NCI-H510A treated with DMSO at 0.1 percent for 48 hours (cell line): ENCODE data around the gene SCAMP2.

Experiments used
- DNase-seq: peaks from one replicate; lab custom pipeline; 2025; lab: John Stamatoyannopoulos, UW

The SCAMP2 gene

GRCh38 chr15:74858369-74858740, 14.8 kb downstream of the SCAMP2 start:
- DNase-seq = no peak

GRCh38 chr15:74857671-74858368, 15.3 kb downstream of the SCAMP2 start:
- DNase-seq = no peak

- DNase-seq = peak; percentile 66
Observed at GRCh38 chr15:74857082-74857655, 16.0 kb downstream of the SCAMP2 start.

GRCh38 chr15:74856537-74856936, 16.6 kb downstream of the SCAMP2 start:
- no peak for DNase-seq

GRCh38 chr15:74855857-74856256, 17.3 kb downstream of the SCAMP2 start:
- DNase-seq = no peak

- no peak for DNase-seq
Observed at GRCh38 chr15:74854453-74855022, 18.6 kb downstream of the SCAMP2 start.

GRCh38 chr15:74851960-74852359, 21.2 kb downstream of the SCAMP2 start:
- DNase-seq = no peak

GRCh38 chr15:74850393-74850792, 22.8 kb downstream of the SCAMP2 start:
- DNase-seq = no peak

GRCh38 chr15:74847432-74847831, 25.7 kb downstream of the SCAMP2 start:
- no peak for DNase-seq

- DNase-seq = no peak
Observed at GRCh38 chr15:74845581-74845980, 27.6 kb downstream of the SCAMP2 start.

- DNase-seq = no peak
Observed at GRCh38 chr15:74845208-74845568, 28.0 kb downstream of the SCAMP2 start.

GRCh38 chr15:74844319-74845207, 28.6 kb downstream of the SCAMP2 start:
- DNase-seq = no peak

GRCh38 chr15:74843891-74844299, 29.3 kb downstream of the SCAMP2 start:
- DNase-seq = no peak

- no peak for DNase-seq
Observed at GRCh38 chr15:74843445-74843828, 29.7 kb downstream of the SCAMP2 start.

- DNase-seq = peak; percentile 72
Observed at GRCh38 chr15:74842581-74843444, 30.4 kb downstream of the SCAMP2 start, which contains the start of gene ULK3. ULK3 (minus strand) TSS chr15:74843156; CDS start chr15:74843105, 51 bp downstream.

GRCh38 chr15:74841891-74842373, 31.2 kb downstream of the SCAMP2 start:
- no peak for DNase-seq

- no peak for DNase-seq
Observed at GRCh38 chr15:74840851-74841775, 32.1 kb downstream of the SCAMP2 start.

GRCh38 chr15:74839526-74840395, 33.4 kb downstream of the SCAMP2 start:
- no peak for DNase-seq
